Motor neuron (in vitro differentiated cells): Measurements from ENCODE around the gene NUDT4. TPM values are rescaled to one million over a fixed set of nuclear protein-coding genes. Genes with fewer than 3 reads are reported as not detected.
"Not testable (repeated sequence)": the region's sequence is repeated elsewhere in the genome, so short reads cannot be mapped to it uniquely, and the experiment has no call there.

Source experiments
- ATAC-seq, 8 experiments: fragments of 200-7000 bp; cut with Tn5 transposase; replicated peaks in 6 of 8; 2 replicates each; pipeline ENCODE4 v1.8.0; 2021; ENCODE audit warnings: mild to moderate bottlenecking in 8 of 8, moderate library complexity in 8 of 8
- H3K27ac ChIP-seq, 2 donors: fragments of 250-450 bp; sonication (Bioruptor Pico); 2 replicates each; pipeline ENCODE4 v1.9.0; 2021; ENCODE audit warnings: antibody characterized with exemption in 2 of 2, mild to moderate bottlenecking in 2 of 2, moderate library complexity in 1 of 2
- H3K4me1 ChIP-seq, 2 donors: fragments of 250-450 bp; sonication (Bioruptor Pico); replicated peaks in 1 of 2; 2 replicates each; pipeline ENCODE4 v1.6.1; 2021; ENCODE audit warnings: antibody characterized with exemption in 2 of 2, mild to moderate bottlenecking in 2 of 2, moderate library complexity in 1 of 2
- H3K4me3 ChIP-seq, 5 donors: fragments of 250-450 bp; sonication (Bioruptor Pico); 2 replicates each; pipeline ENCODE4 v1.9.0; 2021; ENCODE audit warnings: antibody characterized with exemption in 5 of 5, mild to moderate bottlenecking in 5 of 5, moderate library complexity in 4 of 5
- WGBS, 10 experiments: fragments of 450-650 bp; shearing (Covaris generic); methylation state at CpG; one replicate each; pipeline ENCODE4 v1.0.0; 2022; 5-methylcytosine and 5-hydroxymethylcytosine counted together
- in situ Hi-C, 9 experiments: fragments of 400-800 bp; cut with MboI; loops; one replicate each; pipeline ENCODE4 v1.15.0; 2021; ENCODE audit warnings: low sequenced_read_pairs in 9 of 9, low pct_unique_long_range_greater_than_20kb in 2 of 9; ENCODE audit not compliant: unreplicated experiment in 9 of 9
- total RNA-seq, 8 experiments: library from RNA; unstranded; fragments of 300-600 nt; gene quantifications; 2 replicates each; pipeline versions ENCODE4 v1.2.3 to v1.2.4, GENCODE V29; 2022

NUDT4 gene
- total RNA-seq, 8 experiments from 2014 or later: 31.8 to 75.1 (median 39.7) TPM

DNA sequence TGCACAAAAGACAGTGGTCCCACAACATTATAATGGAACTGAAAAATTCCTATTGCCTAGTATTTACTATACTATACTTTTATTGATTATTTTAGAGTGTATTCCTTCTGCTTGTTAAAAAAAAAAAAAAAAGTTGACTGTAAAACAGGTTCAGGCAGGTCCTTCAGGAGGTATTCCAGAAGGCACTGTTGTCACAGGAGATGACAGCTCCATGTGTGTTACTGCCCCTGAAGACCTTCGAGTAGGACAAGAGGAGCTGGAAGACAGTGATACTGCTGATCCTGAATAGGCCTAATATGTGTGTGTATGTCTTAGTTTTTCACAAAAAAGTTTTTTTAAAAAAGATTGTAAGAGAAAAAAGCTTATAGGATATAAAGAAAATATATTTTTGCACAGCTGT, 51.7 kb downstream of the NUDT4 start:
- WGBS, 10 experiments: 50 to 100% (median 88%) methylated on average over 1 of the region's 1 CpG; no CpG with 5 or more reads in 5 of the 10 experiments
- in situ Hi-C loops: no loop called here
- H3K4me1 ChIP-seq: peaks cover 0 to under 1% of the 10 kb centered on the region in 2 donors
- no peak overlapping the region for H3K27ac ChIP-seq
- H3K4me3 ChIP-seq: no peak overlapping the region
- ATAC-seq: no peak

DNA sequence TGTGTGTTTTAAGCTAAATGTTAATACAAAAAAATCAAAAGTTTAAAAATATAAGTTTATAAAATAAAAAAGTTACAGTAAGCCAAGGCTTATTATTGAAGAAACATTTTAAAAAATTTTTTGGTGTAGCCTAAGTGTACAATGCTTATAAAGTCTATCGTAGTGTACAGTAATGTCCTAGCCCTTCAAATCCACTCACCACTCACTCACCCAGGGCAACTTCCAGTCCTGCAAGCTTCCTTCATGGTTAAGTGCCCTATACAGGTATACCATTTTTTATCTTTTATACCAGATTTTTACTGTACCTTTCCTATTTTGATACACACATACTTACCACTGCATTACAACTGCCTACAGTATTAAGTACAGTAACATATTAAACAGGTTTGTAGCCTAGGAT, 52.1 kb downstream of the NUDT4 start:
- 50 to 100% (median 100%) methylated on average over 1 of the region's 1 CpG; no CpG with 5 or more reads in 1 of the 10 experiments for WGBS, 10 experiments
- in situ Hi-C loops: no loop called here
- no peaks in the 10 kb centered on the region for H3K4me1 ChIP-seq
- H3K4me3 ChIP-seq: no peak overlapping the region
- no peak for ATAC-seq
- no peak overlapping the region for H3K27ac ChIP-seq

DNA sequence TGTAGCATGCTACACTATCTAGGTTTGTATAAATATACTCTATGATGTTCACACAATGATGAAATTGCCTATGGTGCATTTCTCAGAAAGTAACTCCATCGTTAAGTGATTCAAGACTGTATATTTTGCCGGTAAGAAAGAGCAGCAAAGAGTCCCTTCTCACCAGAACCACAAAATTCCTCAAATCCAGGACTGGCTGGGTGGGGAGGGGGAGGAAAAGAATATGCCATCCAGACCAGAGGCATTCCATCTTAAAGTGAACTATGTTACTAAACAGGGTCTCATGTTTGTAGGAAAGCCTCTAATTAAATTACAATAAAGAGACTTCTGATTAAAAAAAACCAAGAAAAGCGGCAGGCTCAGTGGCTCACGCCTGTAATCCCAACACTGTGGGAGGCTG, 52.6 kb downstream of the NUDT4 start:
- in situ Hi-C loops: no loop called here
- Histone ChIP-seq H3K4me1 (no peaks in the 10 kb centered on the region), H3K4me3 (no peak overlapping the region), H3K27ac (no peak overlapping the region)
- 0 to 100% (median 80%) methylated on average over 1 to 2 of the region's 4 CpGs; no CpG with 5 or more reads in 3 of the 10 experiments for WGBS, 10 experiments
- no peak for ATAC-seq

DNA sequence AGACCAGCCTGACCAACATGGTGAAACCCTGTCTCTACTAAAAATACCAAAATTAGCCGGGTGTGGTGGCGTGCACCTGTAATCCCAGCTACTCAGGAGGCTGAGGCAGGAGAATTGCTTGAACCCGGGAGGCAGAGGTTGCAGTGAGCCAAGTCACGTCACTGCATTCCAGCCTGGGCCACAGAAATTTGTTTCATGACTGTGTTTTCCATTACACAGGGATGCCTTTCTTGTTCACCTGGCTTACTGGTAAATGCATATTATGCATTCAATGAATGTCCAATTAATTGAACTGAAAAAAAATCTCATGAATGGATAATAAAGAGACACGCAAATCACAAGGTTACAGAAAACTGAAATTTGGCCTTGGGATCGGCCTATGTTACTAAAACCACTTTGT, 54.3 kb downstream of the NUDT4 start:
- ATAC-seq, H3K4me3 ChIP-seq, H3K4me1 ChIP-seq, in situ Hi-C loops, H3K27ac ChIP-seq: not testable (repeated sequence)
- WGBS, 10 experiments: 87 to 100% (median 100%) methylated on average over 2 to 4 of the region's 6 CpGs; no CpG with 5 or more reads in 1 of the 10 experiments

DNA sequence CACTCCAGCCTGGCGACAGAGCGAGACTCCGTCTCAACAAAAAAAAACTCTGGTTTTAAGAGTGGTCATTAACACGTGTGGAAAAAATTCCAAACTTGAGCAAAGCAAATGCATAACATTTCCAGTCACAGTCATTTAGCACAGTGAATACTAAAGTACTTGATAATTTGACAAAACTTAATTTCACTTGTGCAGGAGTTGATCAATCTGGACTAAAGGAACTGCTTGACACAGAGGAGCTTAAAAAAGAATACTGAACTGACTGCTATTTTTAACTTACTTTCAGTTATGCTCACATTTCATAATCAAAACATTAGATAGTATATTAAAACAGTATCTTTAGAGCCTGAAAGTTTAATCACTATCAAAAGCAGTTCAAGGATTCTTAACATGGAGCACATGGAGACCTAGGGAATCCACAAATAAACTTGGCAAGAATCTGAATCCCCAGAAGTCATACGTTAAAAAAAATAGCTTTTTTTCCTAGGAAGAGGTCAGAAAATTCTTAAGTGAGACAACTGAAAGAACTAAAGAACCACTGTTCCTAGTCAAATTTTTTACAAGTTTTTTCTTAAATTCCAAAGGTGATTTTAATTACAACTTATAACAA, 56.6 kb downstream of the NUDT4 start:
- Histone ChIP-seq H3K27ac (no peak overlapping the region), H3K4me3 (no peak overlapping the region), H3K4me1 (no peaks in the 10 kb centered on the region)
- in situ Hi-C loops: no loop called here
- ATAC-seq: no peak
- WGBS, 10 experiments: 0 to 100% (median 83%) methylated on average over 1 to 4 of the region's 5 CpGs; no CpG with 5 or more reads in 1 of the 10 experiments

DNA sequence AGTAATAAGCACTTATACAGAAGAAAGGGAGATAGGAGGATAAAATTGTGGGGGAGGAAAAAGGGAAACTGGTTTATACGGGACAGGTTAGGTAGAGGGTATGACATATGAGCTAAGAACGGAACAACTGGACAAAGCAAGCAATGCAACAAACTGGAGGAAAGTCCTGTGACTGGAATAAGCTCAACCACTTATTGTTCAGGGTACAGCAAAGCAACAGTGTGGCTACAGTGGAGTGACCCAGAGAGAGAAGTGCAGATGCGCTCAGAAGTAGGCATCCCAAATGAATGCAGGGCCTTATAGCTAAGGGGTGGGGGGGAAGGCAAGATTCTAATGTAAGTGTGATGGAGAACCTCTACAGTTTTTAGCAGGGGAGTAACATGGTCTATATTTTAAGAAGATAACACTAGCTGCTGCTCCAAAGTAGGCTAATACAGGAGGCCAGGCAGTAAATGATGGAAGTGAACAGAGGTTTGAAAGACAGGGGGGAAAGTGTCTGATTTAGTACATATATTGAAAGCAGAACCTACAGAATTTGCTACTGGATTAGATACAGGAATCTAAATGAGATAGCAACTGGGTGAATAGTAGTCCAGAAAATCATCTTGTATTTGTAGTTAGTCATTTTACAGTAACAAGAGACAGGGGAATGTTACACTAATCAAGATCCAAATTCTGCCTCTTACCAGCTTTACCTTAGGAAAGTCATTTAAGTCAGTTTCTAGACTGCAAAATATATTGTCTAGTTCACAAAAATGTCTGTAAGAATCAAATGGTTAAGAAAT, 60.7 kb downstream of the NUDT4 start:
- no peak for ATAC-seq
- in situ Hi-C loops: no loop called here
- Histone ChIP-seq H3K27ac (no peak overlapping the region), H3K4me1 (peaks cover 11 to 14% of the 10 kb centered on the region in 2 donors), H3K4me3 (no peak overlapping the region)
- WGBS, 10 experiments: 70 to 100% (median 93%) methylated on average over 1 to 3 of the region's 3 CpGs; no CpG with 5 or more reads in 1 of the 10 experiments

DNA sequence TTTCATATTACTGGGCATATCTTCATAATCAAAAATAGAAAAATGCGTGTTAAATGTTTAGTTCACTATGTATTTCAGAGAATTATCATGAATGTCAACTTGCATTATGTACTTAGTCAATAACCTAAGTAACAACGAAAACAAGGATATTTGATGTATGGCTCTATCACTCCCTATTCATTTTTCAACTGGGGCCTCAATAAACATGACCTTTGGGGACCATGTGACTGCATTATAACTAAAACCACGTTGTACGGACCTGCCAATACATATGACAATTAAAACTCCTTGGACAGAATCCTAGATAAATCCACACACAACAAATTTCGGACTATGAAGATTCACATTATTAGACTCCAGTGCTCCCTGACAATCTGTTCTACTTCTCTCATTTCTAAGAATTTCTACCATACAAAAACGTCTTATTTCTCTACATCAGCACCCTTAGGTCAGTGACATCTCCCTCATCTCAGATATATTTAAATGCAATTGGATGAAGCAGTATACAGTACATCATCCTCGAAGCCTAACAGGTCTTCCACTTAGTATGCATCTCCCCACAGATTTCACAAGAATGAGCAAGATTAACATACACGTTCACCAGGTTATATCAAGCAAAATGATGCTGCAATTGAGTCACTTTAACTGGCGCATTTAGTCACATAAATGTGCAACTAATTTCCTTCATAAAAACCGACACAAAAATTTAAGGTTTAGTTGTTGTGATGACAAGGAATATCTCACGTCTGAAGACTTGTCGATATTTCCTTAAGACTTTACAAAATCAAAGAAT, 62.5 kb downstream of the NUDT4 start:
- H3K27ac ChIP-seq: no peak overlapping the region
- in situ Hi-C loops: no loop called here
- no peak for ATAC-seq
- H3K4me3 ChIP-seq: peak overlapping the region; percentile 80 to 97 (median 87)
- 3 to 71% (median 16%) methylated on average over 1 to 12 of the region's 12 CpGs for WGBS, 10 experiments
- peaks cover 11 to 15% of the 10 kb centered on the region in 2 donors for H3K4me1 ChIP-seq

DNA sequence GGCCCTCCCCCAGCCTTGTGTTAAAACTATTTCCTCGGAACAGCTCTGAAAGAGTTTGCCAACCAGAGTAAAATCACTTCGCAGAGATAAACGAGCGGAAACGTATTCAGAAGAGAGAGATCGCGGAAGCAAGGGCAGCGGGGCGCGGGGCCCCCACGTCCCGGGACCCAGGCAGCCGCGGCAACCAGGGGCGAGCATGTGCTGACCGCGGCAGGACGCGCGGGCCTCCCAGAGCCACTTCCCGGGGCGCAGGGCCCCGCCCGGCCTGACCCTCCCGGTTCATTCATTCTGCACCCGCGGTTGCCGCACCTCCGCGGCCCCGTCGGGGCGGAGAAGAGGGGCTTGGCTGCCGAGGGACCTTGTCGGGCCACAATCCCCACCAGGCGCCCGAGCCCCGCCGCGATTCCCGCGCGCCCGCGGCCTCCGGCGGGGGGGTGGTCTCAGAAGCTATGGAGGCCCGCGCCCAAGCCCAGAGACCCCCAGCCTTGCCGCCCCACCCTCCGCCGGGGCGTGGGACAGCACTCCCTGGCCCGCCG, 63.4 kb downstream of the NUDT4 start:
- in situ Hi-C loops: no loop called here
- peak in 2 of 8 experiments; percentile 3 to 4 for ATAC-seq
- 0 to 17% (median 0%) methylated on average over 1 to 5 of the region's 55 CpGs; no CpG with 5 or more reads in 6 of the 10 experiments for WGBS, 10 experiments
- Histone ChIP-seq H3K4me1 (peaks cover 11 to 15% of the 10 kb centered on the region in 2 donors), H3K27ac (peak overlapping the region; percentile 93 to 98), H3K4me3 (peak overlapping the region; percentile 80 to 97 (median 87))

DNA sequence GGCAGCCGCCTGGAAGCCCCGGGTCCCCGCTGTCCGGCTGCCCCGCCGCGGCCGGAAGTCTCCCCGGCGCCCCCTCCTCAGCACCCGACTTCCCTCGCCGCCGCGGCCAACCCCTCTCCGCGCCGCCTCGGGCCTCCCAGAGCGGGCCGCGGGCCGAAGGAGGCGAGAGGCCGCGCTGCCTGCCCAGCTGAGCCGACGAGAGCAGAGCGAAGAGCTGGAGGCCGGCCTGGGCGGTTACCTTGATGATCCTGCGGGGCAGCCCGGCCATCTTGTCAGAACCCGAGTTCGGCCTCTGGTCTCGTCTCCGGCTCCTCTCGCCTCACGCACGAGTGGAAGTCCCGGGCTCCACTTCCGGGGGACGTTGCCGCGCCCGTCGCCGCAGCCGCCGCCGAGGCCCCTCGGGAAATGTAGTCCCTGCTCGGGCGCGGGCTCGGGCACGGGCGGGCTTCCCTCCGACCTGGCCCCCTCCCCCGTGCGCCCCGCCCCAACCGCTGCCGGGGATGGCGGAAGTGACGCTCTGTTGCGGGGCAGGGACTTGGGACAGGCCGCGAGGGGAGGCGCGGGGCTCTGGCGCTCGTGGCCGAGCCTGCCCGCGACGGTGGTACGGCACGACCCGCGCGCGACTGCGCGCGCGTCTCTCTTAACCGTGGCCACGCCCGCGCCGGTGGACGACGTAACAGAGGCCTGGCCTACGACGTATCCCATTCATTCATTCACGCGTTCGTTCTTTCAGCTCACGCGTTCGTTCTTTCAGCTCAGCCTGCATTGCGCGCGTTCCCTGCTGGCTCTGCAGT, 64.1 kb downstream of the NUDT4 start, which contains the start of gene UBE2N:
Gene UBE2N (minus strand): TSS at position 331 of the 794 bp plus-strand sequence. CDS start 63 bp downstream, at position 268.
- peak; percentile 81 to 93 (median 92) for ATAC-seq
- H3K27ac ChIP-seq: peak within 1 kb of the TSS; percentile 93 to 98
- 0 to 3% (median 1%) methylated on average over 2 to 32 of the region's 105 CpGs; no CpG with 5 or more reads in 4 of the 10 experiments for WGBS, 10 experiments
- peak within 1 kb of the TSS; percentile 80 to 97 (median 87) for H3K4me3 ChIP-seq
- peaks cover 11 to 15% of the 10 kb centered on the region in 2 donors for H3K4me1 ChIP-seq
- in situ Hi-C loops: no loop called here

DNA sequence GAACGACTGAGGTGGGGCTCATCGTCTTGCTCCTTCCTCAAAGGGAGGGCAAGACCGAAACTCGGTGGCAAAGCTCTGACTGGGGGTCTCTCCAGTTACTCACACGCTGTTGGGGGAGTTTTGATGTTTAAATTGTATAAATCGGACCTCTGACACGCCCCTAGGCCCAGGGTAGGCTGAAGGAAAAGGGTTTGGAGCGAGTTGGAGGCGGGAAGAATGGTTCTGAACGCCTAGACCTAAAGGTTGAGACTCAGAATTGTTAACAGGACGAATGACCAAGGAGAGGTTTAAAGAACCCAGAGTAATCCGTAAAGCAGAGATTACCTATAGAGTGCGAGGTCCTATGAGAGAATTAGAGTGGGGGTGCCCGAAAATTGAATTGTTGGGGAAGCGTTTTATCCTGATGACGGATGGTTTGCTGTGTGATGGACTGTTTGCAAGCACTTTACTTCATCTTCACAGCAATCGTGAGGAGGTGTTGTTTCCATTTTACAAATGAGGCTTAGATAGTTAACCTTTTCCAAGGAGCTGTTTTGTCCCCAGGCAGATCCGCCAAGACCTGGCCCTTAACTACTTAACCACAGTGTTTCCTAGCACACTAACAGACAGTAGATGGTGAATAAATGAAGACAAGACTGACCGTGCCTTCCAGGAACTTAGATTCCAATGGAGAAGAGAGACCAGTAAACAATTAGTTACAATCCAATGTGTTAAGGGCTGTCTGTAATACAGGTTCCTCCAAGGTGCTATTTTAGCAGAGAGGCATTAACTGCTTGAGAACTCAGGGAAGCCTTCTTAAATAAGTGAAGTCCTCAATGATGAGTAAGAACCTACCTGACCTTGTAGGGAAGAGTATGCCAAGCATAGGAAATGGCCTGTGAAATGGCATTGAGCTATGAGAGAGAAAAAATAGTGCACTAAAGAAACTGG, 65.0 kb downstream of the NUDT4 start:
- 0 to 16% (median 7%) methylated on average over 2 to 13 of the region's 19 CpGs; no CpG with 5 or more reads in 1 of the 10 experiments for WGBS, 10 experiments
- peak in 4 of 8 experiments; percentile 2 to 11 (median 6) for ATAC-seq
- in situ Hi-C loops: no loop called here
- Histone ChIP-seq H3K27ac (peak overlapping the region; percentile 93 to 98), H3K4me3 (peak overlapping the region; percentile 80 to 97 (median 87)), H3K4me1 (peaks cover 11 to 15% of the 10 kb centered on the region in 2 donors)

DNA sequence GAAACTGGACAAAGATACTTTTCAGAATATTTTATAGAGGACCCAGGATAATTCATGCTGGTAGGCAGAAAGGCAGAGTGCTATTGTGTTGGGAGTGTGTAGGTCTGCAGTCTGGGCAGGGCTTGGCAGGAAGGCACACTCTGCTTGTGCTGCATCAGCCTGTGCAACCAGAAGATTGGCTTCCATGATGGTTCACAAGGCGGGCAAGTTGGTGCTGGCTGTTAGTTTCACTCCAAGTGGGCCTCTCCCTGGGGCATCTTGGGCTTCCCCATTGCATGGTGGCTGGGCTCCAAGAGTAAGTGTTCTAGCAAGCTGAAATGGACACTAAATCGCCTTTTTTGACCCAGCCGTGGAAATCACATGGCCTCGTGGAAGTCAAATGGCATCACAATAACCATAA, 65.9 kb downstream of the NUDT4 start:
- WGBS, 10 experiments: 60 to 100% (median 97%) methylated on average over 1 to 3 of the region's 4 CpGs; no CpG with 5 or more reads in 2 of the 10 experiments
- Histone ChIP-seq H3K4me1 (peaks cover 11 to 15% of the 10 kb centered on the region in 2 donors), H3K27ac (peak overlapping the region in 1 of 2 donors; percentile 20), H3K4me3 (no peak overlapping the region)
- in situ Hi-C loops: no loop called here
- no peak for ATAC-seq
